K562 (cell line): ENCODE results near the gene CLCN2. TPM values are rescaled to one million over a fixed set of nuclear protein-coding genes. Genes with fewer than 3 reads are reported as not detected.
A peak's percentile ranks its signal among the peaks of the same experiment; 100 is the strongest.

Experiments
- ARHGAP35 ChIP-seq: fragments of 450-650 bp; IDR thresholded peaks from 2 replicates; pipeline ENCODE4 v1.6.1; 2018; ENCODE audit not compliant: partially characterized antibody
- CHD2 ChIP-seq: IDR thresholded peaks from 2 replicates; pipeline ENCODE4 v1.6.1; 2011; ENCODE audit warnings: low read depth, low read length
- ELF2 ChIP-seq: fragments of 250-450 bp; sonication (Bioruptor Pico); IDR thresholded peaks from 2 replicates; pipeline ENCODE4 v1.5.0; 2021; ENCODE audit warnings: mild to moderate bottlenecking
- GMEB1 ChIP-seq: fragments of 250-450 bp; sonication (Bioruptor Pico); IDR thresholded peaks from 2 replicates; pipeline ENCODE4 v1.4.0; 2020; ENCODE audit warnings: mild to moderate bottlenecking
- HSF4 ChIP-seq: fragments of 250-450 bp; sonication (Bioruptor Pico); IDR thresholded peaks from 2 replicates; pipeline ENCODE4 v2.1.2; 2022; ENCODE audit warnings: mild to moderate bottlenecking, moderate library complexity, borderline replicate concordance
- IRF1 ChIP-seq: sonication (generic); formaldehyde crosslinking; IDR thresholded peaks from 2 replicates; pipeline ENCODE4 v1.8.0; 2022; ENCODE audit warnings: missing genetic modification reagents, mild to moderate bottlenecking, borderline replicate concordance
- MEF2D ChIP-seq: conservative IDR thresholded peaks from 2 replicates; pipeline ENCODE4 v1.6.1; 2016; ENCODE audit warnings: low read depth, missing genetic modification characterization, missing compliant biosample characterization
- NR2C1 ChIP-seq, 2 experiments: fragments of 450-650 bp; IDR thresholded peaks; 2 replicates each; pipeline ENCODE4 v1.6.1; 2017; ENCODE audit warnings: mild to moderate bottlenecking in 2 of 2, antibody characterized with exemption in 1 of 2, inconsistent platforms in 1 of 2, missing compliant biosample characterization in 1 of 2, missing genetic modification characterization in 1 of 2
- PATZ1 ChIP-seq: fragments of 250-450 bp; sonication (Bioruptor Pico); IDR thresholded peaks from 2 replicates; pipeline ENCODE4 v1.5.0; 2020; ENCODE audit warnings: mild to moderate bottlenecking, borderline replicate concordance
- RNF2 ChIP-seq: sonication (generic); IDR thresholded peaks from 2 replicates; pipeline ENCODE4 v1.6.1; 2016
- RREB1 ChIP-seq: fragments of 250-450 bp; sonication (Bioruptor Pico); IDR thresholded peaks from 2 replicates; pipeline ENCODE4 v1.4.0; 2020
- ZEB2 ChIP-seq: fragments of 450-650 bp; IDR thresholded peaks from 2 replicates; pipeline ENCODE4 v1.6.1; 2016
- ZNF436 ChIP-seq: fragments of 250-450, 450-650 bp; sonication (Bioruptor Pico); formaldehyde crosslinking; IDR thresholded peaks from 2 replicates; pipeline ENCODE4 v1.7.0; 2020; ENCODE audit warnings: mild to moderate bottlenecking
- ZNF445 ChIP-seq: fragments of 250-450 bp; sonication (Bioruptor Pico); IDR thresholded peaks from 2 replicates; pipeline ENCODE4 v1.4.0; 2020; ENCODE audit warnings: low read depth, mild to moderate bottlenecking, moderate library complexity
- ZNF764 ChIP-seq: fragments of 250-450 bp; sonication (Bioruptor Pico); IDR thresholded peaks from 2 replicates; pipeline ENCODE4 v1.4.0; 2020; ENCODE audit warnings: low read depth, mild to moderate bottlenecking, moderate library complexity
- polyA plus RNA-seq, 8 experiments: library from polyadenylated mRNA; depleted of rRNA in 4 of 8; stranded (reverse) in 5 of 8; unstranded in 3 of 8; fragments of >200 nt; fragmentation: Nextera tagmentation in 2 of 8; fragmentation: Illumina TruSeq in 1 of 8; extraction: Ambion mirVana in 2 of 8; extraction: Trizol in 1 of 8; gene quantifications; 2 replicates each; pipeline versions ENCODE4 v1.2.1 to v1.2.3, GENCODE V29; 2011 to 2014; ENCODE audit warnings: inconsistent platforms in 1 of 8, missing spikeins in 1 of 8
- total RNA-seq, 7 experiments: library from RNA; depleted of rRNA in 6 of 7; stranded (reverse); fragments of >200 nt in 6 of 7; fragmentation: Illumina TruSeq in 2 of 7; extraction: Trizol in 2 of 7; gene quantifications; 2 replicates each; pipeline versions ENCODE4 v1.2.1 to v1.2.3, GENCODE V29; 2011 to 2021; ENCODE audit warnings: low replicate concordance in 1 of 7

Gene CLCN2
- total and polyA plus RNA-seq, 9 of the 15 experiments (the other 6 are each of a cell fraction or from before 2014, with no cell fraction given) = 0.10 to 14.0 (median 6.9) TPM

- no peak for TF ChIP-seq PATZ1
- no peak for TF ChIP-seq ZNF436 (CRISPR knock-in tag)
- TF ChIP-seq HSF4 (CRISPR knock-in tag) = no peak
- no peak for TF ChIP-seq MEF2D
- no peak for TF ChIP-seq ZNF764
- peak; percentile 89 for TF ChIP-seq CHD2
- no peak for TF ChIP-seq ZEB2
- peak; percentile 33 for TF ChIP-seq GMEB1 (CRISPR knock-in tag)
- no peak for TF ChIP-seq ARHGAP35
- TF ChIP-seq ELF2 = peak; percentile 53; the same call in 1 of the 2 replicates
- TF ChIP-seq NR2C1 (IDR thresholded peaks at IDR 0.05) = peak; percentile 91
- TF ChIP-seq NR2C1 (tag; IDR thresholded peaks at IDR 0.05) = peak; percentile 95
- TF ChIP-seq RREB1 (CRISPR knock-in tag) = no peak
- TF ChIP-seq ZNF445 (CRISPR knock-in tag) = no peak
- TF ChIP-seq IRF1 (CRISPR knock-in tag) = no peak
- TF ChIP-seq RNF2 = no peak
Observed at GRCh38 chr3:184362668-184363546, 1.5 kb upstream of the CLCN2 start (continued).
